ENCODE results near the gene ZNF469.

Gene ZNF469

GRCh38 chr16:88378836-88379693 is 3.7 kb upstream of the ZNF469 start:
- DNase-seq (ENCODE audit: low read depth), result no peak

- no peak for DNase-seq (ENCODE audit: low read depth)
Measured at GRCh38 chr16:88379694-88380040, 3.1 kb upstream of the ZNF469 start.

- DNase-seq (ENCODE audit: low read depth), result no peak
Measured at GRCh38 chr16:88380099-88380498, 2.7 kb upstream of the ZNF469 start.

- no peak for DNase-seq (ENCODE audit: low read depth)
Measured at GRCh38 chr16:88380619-88381018, 2.1 kb upstream of the ZNF469 start.

- DNase-seq (ENCODE audit: low read depth), result no peak
Measured at GRCh38 chr16:88381820-88382451, 823 bp upstream of the ZNF469 start.

- DNase-seq (ENCODE audit: low read depth), result peak; percentile 73
Measured at GRCh38 chr16:88383401-88384221, 852 bp downstream of the ZNF469 start.

- DNase-seq (ENCODE audit: low read depth), result no peak
Measured at GRCh38 chr16:88384222-88385111, 1.7 kb downstream of the ZNF469 start.

- no peak for DNase-seq (ENCODE audit: low read depth)
Measured at GRCh38 chr16:88385112-88385594, 2.4 kb downstream of the ZNF469 start.

- DNase-seq (ENCODE audit: low read depth), result no peak
Measured at GRCh38 chr16:88385831-88386815, 3.4 kb downstream of the ZNF469 start.

GRCh38 chr16:88387180-88387765 is 4.5 kb downstream of the ZNF469 start:
- peak; percentile 40 for DNase-seq (ENCODE audit: low read depth)

GRCh38 chr16:88387941-88388627 is 5.3 kb downstream of the ZNF469 start:
- peak; percentile 74 for DNase-seq (ENCODE audit: low read depth)

- DNase-seq (ENCODE audit: low read depth), result no peak
Measured at GRCh38 chr16:88389191-88389590, 6.4 kb downstream of the ZNF469 start.

GRCh38 chr16:88389621-88390160 is 6.9 kb downstream of the ZNF469 start:
- DNase-seq (ENCODE audit: low read depth), result no peak

- no peak for DNase-seq (ENCODE audit: low read depth)
Measured at GRCh38 chr16:88390265-88390664, 7.5 kb downstream of the ZNF469 start.

GRCh38 chr16:88390735-88391134 is 8.0 kb downstream of the ZNF469 start:
- no peak for DNase-seq (ENCODE audit: low read depth)

GRCh38 chr16:88391144-88391850 is 8.5 kb downstream of the ZNF469 start:
- DNase-seq (ENCODE audit: low read depth), result no peak

- DNase-seq (ENCODE audit: low read depth), result no peak
Measured at GRCh38 chr16:88392111-88392510, 9.4 kb downstream of the ZNF469 start.

GRCh38 chr16:88392616-88393015 is 9.9 kb downstream of the ZNF469 start:
- DNase-seq (ENCODE audit: low read depth), result no peak
